HG03575 (cell line): ENCODE measurements around the gene C1orf56.

ENCODE experiments used
- ATAC-seq: cut with Tn5 transposase; IDR thresholded peaks from one replicate; pipeline ENCODE4 v1.9.1; 2021; ENCODE audit not compliant: unreplicated experiment, insufficient number of reproducible peaks, low FRiP score; ENCODE audit errors: extremely low read depth

C1orf56 gene

DNA sequence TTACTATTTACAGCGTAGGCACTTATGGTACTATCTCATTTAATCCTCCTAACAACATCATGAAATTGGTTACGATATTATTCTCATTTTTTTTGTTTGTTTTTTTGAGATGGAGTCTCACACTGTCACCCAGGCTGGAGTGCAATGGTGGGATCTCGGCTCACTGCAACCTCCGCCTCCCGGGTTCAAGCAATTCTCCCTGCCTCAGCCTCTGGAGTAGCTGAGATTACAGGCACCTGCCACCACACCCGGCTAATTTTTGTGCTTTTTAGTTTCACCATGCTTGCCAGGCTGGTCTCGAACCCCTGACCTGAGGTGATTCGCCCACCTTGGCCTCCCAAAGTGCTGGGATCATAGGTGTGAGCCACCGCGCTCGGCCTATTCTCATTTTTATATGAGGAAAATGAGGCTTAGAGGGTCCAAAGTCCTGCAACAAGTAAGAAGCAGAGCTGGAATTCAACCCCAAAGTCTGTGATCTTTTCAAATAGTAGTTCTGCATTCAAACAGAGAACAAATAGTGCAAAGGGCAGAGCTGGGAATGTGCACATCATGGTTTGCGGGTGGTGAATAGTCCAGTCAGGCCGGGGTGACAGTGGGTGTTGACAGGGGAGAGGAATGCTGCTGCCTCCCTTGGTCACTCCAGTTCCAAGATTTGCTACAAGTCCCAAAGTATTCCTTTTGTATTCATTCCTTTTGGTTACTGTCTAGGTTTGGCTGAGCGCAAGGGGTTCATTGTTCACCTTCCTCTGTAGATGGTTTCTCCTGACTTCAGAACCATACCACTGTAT is 34.7 kb upstream of the C1orf56 start:
- ATAC-seq, result no peak

DNA sequence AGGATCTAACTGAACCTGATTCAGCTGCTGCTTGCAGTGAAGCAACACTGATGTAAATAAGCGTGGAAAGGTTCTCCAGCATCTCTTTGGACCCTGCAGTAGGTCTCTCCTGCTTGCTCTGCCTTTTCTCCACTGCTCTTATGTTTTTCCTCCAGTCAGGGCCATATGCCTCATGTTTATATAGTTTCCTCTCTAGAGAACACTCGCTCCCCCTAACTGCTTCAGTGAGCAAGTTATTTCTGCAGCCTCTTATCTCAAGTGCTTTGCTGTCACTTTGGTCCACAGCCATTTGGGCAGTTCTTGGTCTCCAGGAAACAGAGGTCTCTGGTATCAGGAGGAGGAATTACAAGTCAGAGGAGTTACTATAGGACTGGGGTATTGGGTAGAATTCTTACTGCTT is 34.0 kb upstream of the C1orf56 start:
- no peak for ATAC-seq

DNA sequence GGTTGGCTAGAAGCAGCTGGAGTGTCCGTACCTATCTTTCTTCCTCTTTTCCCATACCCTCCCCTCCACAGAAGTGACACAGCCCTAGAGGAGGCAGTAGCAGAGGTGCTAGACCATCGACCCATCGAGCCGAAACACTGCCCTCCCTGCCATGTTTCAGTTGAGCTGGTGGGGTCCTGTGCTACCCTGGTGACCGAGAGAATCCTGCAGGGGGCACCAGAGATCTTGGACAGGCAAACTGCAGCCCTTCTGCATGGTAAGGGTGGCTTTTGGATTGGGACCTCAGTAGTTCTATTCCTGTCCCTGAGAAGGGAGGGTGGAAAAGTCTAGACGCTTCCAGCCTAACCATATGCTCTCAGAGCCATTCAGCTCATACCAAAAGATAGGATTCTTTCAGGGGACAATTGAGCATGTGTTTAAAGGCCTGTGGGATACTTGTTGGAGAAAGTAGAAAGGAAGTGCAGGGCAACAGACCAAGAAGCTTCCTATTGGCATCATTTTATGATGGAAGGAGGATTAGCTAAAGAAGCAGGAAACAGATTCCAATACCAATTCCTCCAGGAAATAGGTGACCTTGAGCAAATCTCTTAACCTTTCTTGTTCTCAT is 22.9 kb upstream of the C1orf56 start:
- ATAC-seq, result no peak

DNA sequence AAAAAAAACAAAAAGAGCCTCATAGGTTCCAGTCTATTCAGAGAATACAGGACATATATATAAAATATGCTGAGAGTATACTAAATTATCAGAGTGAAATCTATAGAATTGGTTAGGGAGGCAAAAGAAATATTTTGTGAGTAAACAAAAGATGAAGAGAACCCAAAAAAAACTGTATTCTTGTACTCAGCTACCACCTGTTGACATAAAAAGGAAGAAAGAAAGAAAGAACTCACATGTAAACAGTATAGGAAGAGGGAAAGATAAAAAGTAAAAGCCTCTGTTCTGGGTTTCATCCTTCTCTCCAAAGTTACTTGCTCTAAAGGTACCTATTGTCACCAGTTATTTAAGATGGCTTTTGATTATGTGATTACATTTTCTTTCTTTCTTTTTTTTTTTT is 21.1 kb upstream of the C1orf56 start:
- ATAC-seq, result no peak

DNA sequence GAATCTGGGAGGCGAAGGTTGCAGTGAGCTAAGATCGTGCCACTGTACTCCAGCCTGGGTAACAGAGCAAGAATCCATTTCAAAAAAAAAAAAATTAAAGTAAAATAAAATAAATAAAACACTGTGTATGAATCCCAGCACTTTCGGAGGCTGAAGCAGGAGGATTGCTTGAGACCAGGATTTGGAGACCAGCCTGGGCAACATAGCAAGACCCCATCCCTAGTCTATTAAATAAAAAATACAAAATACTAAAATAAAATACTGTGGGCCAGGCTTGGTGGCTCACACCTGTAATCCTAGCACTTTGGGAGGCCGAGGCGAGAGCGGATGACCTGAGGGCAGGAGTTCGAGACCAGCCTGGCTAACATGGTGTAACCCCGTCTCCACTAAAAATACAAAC is 15.4 kb upstream of the C1orf56 start:
- ATAC-seq, result no peak

DNA sequence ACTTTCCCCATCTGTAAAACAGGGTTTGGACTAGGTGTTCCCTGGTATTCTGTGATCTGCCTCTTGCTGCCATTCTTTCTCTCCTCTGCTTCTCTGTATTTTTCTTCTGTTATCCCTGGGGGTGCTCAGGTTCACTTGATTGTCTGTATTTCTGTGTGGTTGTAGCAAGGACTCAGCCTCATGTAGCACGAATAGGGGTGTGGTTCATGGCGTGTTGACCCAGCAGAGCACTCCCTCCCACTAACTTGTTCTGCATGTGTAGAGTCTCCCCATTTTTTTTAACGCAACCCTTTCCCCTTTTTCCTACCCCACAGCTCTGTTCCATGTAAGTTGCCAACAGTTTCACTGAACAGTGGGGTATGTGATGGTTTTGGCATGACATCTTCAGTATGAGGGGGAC is 12.4 kb upstream of the C1orf56 start:
- ATAC-seq, result no peak

DNA sequence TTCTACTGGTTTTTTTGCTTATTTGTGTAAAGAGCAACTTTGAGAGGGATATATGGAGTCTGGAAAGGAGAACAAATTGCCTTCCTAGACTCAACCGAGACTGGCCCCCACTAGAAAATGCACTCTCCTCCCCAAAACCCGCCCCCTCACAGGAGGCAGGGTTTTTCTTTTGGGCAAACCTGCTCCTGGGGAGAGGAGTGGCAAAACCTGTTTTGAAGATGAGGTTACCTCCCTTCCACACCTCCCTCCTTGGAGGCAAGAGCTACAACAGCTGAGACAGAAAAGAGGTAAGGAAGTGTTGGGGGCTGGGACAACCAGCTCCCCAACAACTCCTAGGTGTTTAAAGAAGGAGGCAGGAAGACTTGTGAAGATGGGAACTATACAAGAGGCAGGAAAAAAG is 11.2 kb upstream of the C1orf56 start, which contains the start of gene BNIPL:
BNIPL (plus strand) TSS at position 231 of the 400 bp plus-strand sequence; CDS start at position 371, 140 bp downstream.
- no peak for ATAC-seq

DNA sequence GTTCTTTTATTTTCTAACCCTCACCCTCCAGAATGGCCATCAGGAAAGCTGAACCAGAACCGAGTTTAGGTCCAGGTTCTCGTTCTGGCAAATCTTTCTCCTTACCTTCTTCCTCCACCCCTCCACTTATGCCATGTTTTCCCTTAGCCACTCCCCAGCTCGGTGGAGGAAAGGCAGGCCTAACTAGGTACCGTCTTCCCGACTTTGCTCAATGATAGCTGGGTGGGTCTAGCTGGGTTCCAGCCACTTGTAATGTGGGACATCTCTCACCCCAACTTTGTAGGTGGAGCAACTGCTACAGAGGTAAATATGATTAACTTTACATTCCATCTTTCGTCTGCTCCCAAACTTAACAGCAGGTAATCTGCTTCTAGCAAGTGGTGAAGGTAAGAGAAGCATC is 10.5 kb upstream of the C1orf56 start:
- ATAC-seq, result no peak

DNA sequence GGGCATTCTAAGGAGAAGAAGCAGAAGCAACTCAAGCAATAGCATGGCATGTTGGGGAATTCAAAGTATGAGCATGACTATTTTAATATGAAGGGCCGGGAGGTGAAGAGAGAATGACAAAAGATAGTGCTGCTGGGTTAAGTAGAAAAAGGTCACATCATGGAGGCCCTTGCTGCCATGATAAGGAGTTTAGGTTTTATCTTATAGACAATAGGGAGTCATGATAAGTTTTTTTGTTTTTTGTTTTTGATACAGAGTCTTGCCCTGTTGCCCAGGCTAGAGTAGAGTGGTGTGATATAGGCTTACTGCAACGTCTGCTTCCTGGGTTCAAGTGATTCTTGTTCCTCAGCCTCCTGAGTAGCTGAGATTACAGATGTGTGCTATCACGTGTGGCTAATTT is 8.0 kb upstream of the C1orf56 start:
- ATAC-seq, result no peak

DNA sequence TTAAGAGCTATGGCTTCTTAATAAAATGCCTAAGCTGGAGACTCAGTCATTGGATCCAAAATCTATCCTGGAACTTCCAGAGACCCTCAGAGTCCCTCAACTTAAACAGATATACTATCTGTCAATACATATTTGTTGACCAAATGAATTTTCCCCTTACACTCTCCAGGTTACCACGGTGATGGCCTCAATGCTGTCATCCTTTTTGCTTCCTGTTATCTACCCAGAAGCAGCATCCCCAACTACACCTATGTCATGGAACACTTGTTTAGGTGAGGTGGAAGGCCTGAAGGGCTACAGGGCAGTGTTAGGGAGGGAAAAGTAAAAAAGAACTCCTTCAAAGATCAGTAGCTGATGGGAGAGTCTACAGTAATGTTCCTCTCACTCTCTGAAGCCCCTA is 4.4 kb upstream of the C1orf56 start:
- no peak for ATAC-seq

DNA sequence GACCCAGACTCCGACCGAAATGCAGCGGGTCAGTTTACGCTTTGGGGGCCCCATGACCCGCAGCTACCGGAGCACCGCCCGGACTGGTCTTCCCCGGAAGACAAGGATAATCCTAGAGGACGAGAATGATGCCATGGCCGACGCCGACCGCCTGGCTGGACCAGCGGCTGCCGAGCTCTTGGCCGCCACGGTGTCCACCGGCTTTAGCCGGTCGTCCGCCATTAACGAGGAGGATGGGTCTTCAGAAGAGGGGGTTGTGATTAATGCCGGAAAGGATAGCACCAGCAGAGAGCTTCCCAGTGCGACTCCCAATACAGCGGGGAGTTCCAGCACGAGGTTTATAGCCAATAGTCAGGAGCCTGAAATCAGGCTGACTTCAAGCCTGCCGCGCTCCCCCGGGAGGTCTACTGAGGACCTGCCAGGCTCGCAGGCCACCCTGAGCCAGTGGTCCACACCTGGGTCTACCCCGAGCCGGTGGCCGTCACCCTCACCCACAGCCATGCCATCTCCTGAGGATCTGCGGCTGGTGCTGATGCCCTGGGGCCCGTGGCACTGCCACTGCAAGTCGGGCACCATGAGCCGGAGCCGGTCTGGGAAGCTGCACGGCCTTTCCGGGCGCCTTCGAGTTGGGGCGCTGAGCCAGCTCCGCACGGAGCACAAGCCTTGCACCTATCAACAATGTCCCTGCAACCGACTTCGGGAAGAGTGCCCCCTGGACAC is 534 bp downstream of the C1orf56 start:
- no peak for ATAC-seq

DNA sequence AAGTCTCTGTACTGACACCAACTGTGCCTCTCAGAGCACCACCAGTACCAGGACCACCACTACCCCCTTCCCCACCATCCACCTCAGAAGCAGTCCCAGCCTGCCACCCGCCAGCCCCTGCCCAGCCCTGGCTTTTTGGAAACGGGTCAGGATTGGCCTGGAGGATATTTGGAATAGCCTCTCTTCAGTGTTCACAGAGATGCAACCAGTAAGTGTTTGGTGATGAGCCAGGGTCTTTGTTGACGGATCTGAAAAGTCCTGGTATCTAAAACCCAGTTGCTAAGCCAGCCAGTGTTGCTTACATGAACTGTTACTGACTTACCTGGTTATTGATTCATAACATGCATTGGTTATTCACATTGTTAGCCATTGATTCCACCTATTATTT is 1.1 kb downstream of the C1orf56 start:
- ATAC-seq, result no peak

DNA sequence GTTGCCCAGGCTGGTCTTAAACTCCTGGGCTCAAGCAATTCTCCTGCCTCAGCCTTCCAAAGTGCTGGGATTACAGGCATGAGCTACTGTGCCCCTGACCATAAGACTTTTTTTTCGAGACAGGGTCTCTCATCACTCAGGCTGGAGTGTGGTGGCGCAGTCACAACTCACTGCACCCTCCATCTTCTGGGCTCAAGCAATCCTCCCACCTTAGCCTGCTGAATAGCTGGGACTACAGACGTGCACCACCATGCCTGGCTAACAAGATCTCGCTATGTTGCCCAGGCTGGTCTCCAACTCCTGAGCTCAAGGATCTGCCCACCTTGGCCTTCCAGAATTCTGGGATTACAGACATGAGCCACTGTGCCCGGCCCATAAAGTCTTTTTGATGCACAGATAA is 1.9 kb downstream of the C1orf56 start:
- ATAC-seq, result no peak

DNA sequence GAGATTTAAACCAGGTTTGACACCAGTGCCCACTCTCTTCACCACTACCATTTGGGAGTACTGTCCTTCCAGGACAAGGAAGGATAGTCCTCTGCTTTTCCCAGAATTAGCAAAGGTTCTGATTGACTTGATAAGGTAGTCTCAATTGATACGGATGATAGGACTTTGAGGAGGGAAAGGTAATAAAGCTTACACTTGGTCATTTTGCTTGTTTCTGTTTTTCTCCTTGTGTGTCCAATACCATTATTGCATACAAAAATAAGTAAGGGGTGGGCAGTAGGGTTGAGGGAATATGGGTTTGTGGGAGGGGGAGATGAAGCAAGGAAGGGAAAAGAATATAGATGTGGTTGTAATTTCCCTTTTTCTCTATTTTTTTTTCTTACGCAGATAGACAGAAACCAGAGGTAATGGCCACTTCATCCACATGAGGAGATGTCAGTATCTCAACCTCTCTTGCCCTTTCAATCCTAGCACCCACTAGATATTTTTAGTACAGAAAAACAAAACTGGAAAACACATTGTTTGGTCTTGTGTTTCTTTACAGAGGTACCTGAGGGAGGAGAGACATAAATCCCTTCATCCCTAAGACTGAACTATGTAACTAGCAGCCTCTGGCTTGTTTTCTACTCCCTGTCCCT is 2.6 kb downstream of the C1orf56 start:
- ATAC-seq, result no peak

DNA sequence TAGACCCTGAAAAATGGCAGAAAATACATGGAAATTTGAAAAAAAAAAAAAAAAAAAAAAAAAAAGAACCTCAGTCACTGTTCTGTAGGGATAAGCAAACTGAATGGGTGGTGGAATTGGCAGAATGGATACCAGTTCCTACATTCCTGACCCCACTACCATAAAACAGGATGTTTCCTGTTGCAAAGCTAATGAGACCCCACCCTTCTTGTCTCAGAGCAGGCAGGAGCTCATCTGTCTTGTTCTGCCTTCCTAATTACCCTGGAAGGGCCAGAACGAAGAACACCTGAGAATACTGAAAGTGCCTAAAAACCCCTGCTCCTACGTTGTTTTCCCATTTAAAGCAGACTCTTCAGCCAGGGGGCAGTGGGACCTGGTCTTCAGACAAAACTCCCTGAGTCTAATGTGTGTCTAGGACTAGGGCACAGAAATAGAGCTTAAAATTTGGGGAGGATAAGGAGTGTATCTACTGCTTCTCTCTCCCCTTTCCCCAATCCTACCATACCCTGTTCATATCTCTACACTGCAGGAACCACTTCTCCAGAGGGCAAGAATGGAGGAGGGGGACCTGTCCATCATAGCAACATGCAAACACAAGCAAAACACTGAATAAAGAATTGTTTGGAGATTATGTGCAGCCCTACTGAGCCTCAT is 3.9 kb downstream of the C1orf56 start:
- ATAC-seq, result no peak

DNA sequence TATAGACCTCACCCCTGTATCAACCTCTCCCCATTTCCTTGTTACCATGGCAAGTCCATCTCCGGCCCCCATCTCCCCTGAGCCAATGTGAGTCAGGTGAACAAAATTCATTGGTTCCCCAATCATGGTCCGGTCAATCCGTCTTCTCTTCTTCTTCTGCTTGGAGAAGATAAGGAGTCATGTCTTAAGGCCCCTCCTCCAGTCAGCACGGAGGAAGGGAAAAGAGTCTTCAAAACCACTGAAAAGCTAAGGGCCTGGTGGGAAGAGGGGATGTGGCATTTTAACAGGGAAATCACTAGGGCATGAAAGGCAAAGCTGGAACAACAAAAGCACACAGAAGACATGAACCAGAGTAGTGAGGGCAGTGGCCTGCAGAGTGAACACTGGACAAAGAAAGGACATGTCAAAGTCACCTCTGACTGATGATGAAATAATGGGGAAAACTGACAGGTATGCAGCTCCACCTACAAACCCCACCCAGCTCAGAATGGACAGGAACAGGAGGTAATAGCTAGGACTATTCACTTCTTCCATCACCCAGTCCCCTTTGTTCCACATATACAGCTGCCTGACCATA is 7.5 kb downstream of the C1orf56 start:
- ATAC-seq, result no peak

DNA sequence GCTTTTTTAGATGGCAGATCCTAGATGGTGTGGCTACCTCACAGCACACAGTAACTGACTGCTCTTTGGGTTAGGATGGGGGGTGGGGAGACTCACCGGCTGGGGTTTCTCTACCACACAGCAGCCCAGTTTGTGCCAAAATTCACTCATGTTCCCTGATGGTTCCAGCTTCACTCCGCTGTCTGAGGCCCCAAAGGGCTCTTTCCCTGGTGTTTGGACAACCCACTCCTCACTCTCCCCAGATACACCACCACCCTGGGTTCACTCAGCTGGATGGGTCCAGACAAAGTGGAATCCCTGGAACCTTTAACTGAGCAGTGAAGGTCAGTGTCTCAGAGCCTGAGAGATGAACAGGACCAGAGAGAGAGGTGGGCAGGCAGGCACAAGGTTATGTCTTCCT is 8.0 kb downstream of the C1orf56 start:
- no peak for ATAC-seq

DNA sequence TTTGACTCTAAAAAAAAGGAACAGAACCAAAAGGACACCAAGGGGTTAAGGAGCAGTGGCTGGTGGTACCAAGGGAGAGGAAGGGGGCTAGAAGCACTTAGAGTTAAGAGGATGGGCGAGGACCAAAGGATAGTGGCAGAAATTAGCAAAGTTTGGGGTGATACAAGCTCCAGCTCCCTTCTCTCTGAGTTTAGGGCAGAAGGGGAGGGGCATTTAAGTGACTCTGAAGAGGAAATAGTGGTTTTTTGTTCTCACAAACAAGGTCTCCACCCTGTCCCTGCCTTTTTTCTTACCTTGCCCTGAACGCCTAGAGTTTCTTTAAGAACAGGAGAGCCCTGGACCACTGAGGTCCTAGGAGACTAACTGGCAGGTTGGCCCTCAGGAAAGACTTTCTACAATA is 8.6 kb downstream of the C1orf56 start:
- no peak for ATAC-seq

DNA sequence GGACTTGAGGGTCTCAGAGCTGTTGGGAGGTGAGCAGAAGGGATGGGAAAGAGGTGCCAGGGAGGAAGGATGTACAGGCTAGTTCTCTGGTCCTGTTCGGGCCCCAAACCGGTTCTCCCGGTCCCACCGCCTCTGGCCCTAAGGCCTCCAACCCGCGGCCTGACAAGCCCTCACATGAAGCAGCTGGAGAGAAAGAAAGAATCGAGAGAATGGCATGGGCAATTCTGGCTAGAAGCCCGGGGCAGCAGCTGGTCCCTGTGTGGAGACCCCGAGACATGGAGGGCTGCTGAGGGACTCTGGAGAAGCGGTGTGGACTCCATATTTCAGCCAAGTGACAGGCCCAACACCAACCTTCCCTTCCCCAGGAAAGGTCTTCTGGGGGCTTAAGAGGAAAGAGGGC is 11.1 kb downstream of the C1orf56 start:
- ATAC-seq, result no peak
